Colon (tissue), 2 donors: ENCODE measurements around the gene ETNPPL.

Experiments used
- FAIRE-seq: peaks from 2 replicates; lab custom pipeline; 2012; peaks lifted over from hg19 to GRCh38; lab: Jason Lieb, UNC
- donor health status: control.
- donor health status: control.

Gene ETNPPL

DNA sequence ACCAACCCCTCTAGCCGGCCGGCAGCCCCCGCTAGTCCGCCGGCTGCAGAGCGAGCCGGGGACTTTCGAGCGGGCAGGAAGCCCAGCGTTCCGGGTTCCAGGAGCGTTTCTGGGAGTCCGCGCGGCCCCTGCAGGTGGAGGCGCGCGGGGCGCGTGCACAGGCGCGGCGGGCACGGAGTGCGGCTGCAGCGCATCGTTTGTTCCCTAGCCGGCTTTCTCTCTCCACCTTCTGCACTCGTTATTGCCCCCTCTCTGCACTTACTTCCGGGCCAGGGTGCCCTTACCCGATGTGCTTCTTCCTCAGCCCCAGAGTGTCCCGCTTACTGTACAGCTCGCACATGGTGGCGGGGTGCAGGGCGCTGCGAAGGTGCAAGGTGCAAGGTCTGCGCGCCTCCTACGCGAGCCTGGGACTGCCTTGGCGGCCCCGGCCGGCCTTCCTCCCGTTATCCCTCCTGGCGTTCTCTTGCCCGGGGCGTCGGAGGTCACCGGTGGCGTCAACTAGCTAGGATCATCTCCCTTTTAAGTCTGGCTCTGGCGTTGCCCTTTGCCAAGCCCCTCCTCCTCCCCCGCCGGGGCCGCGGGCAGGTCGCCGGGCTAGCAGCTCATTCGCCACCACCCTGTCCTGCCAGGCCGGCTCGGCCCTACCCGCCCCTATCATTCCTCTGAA is at the start of gene ETNPPL:
ETNPPL (minus strand) TSS at position 495 of the 667 bp plus-strand sequence; CDS start at position 340, 155 bp downstream.
- no peak for FAIRE-seq

DNA sequence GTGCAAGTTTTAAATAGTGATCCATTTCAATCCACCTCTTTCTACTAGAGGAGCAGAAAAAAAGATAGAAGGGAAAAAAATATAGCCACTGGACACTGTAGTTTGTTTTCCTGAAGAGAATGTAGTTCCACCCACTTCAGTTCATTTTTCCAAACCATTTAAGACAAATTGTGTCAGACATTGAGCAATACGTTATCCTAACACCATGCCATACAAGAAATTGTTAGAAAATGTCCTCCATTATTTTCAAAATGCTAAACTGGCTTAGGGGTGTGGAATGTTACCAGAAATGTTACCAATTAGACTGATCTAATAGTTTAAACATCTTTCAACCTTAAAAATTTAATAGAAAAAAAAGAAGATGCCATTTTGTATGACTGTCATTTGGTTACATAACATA is 48.6 kb upstream of the ETNPPL start:
- FAIRE-seq, result no peak

- FAIRE-seq, result no peak
Observed at GRCh38 chr4:108810087-108810486, 47.2 kb upstream of the ETNPPL start.

DNA sequence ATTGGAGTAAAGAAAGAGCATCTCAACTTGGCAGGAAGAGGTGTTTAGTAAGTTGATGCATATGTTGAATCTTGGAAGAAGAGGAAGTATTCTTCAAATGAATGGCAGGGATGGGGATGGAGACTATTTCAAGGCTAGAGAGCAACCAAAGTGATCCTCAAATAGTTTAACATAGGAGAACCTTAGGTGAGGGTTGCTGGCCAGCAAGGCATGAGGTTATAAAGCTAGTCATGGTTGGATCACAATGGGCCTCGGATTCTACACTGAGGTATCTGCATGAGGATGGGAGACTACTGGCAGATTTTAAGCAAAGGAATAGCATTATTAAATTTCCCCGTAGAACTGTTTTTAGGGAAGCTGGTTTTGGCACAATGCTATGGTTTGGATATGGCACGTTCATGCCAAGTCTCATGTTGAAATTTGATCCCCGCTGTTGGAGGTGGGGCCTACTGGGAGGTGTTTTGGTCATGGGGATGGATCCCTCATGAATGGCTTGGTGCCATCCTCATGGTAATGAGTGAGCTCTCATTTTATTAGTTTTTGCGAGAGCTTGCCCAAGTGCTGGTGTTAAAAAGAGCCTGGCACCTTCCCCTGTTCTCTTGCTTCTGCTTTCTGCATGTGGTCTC is 41.9 kb upstream of the ETNPPL start:
- FAIRE-seq, result no peak

DNA sequence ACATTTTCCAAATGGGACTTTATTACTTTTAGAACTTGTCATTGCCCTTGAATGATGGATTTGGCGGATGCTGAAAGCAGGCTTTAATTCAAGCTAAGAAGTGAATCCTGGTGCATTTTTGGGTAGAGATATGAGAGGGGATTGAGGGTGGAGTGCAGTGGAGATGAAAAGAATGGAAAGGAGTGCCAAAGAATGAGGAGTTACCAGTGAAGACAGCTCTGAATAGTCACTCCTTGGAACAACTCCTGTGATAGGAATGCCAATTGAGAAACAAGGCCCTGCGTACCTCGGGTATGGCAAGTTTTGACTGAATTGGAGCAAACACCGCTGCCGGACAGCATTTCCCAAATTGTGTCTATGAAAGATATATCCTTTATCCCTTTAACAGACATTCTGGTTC is 36.5 kb upstream of the ETNPPL start:
- no peak for FAIRE-seq

GRCh38 chr4:108796173-108796572 is 33.3 kb upstream of the ETNPPL start:
- no peak for FAIRE-seq

GRCh38 chr4:108795733-108796132 is 32.9 kb upstream of the ETNPPL start:
- no peak for FAIRE-seq

DNA sequence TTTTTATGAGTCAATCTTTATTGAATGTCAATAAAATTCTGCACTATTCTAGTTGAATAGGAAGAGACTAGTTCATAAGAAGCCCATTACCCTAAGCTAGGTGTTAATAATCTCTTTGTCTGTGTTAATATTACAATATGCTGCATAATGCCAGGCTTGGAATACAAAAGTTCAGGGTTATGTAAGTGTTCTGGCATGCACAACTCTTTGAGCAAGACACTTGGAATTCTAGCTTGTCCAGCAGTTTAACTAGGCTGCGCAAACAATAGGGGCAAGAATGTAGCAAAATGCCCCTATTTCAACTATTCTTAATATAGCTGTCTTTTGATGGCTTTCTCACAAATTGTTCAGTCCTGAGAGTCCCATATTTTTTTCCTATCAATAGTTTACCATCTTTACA is 31.3 kb upstream of the ETNPPL start:
- FAIRE-seq, result no peak

- no peak for FAIRE-seq
Observed at GRCh38 chr4:108793415-108793814, 30.6 kb upstream of the ETNPPL start.

- FAIRE-seq, result no peak
Observed at GRCh38 chr4:108788731-108789130, 25.9 kb upstream of the ETNPPL start.

DNA sequence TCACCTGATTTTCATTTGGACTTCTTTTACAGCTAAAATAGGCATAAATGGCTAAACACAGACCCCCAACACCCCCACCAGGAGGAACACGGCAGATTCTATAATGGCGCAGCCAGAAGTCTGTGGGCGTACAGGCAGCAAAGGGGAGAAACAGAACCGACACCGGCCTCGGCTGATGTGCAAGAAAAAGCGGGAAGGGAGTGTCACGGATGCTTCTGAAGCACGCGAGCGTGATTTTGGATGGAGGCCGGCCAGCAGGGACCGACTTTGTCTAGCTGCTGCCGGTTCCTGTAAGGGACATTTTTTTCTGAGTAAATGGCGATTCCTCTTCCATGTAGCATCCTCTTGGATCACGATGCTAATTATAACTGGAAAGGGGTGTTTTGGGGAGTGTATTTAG is 24.9 kb upstream of the ETNPPL start:
- no peak for FAIRE-seq

- FAIRE-seq, result no peak
Observed at GRCh38 chr4:108787106-108787505, 24.3 kb upstream of the ETNPPL start.

GRCh38 chr4:108786351-108786750 is 23.5 kb upstream of the ETNPPL start:
- FAIRE-seq, result no peak

- FAIRE-seq, result no peak
Observed at GRCh38 chr4:108783665-108784463, 21.0 kb upstream of the ETNPPL start.

DNA sequence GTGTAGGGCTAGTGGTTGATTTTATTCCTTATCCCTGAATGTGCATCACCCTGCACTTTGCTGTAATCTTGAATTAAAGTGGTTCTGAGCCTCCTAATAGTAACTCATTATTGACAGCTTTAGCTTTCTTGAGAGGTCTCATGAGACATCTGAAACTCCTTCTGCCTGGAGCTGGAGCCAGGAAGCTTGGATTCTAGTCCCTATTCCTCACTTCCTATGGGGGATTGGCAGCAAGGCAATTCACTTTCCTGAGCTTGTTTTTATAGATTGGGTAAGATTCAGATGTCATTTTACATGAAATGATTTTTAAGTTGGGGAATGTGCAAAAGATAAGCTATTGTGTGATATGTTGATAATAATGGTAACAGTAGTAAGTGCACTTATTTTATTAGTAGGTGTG is 17.1 kb upstream of the ETNPPL start:
- no peak for FAIRE-seq

DNA sequence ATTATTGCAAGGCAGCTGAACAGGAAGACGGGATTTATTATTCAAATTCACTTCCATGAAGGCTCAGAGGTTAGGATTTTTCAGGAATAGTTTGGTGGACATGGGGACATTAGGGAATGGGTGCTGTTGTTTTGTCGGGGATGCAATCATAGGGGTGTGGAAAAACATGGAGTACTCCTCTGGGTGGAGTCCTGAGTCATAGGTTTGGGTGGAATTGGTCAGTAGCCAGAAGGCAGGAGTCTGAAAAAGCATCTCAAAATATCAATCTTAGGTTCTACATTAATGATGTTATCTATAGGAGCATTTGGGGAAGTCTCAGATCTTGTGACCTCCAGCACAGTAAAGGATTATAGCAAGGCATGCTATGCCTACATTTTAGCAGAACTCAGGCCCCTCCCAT is 14.5 kb upstream of the ETNPPL start:
- FAIRE-seq, result no peak

DNA sequence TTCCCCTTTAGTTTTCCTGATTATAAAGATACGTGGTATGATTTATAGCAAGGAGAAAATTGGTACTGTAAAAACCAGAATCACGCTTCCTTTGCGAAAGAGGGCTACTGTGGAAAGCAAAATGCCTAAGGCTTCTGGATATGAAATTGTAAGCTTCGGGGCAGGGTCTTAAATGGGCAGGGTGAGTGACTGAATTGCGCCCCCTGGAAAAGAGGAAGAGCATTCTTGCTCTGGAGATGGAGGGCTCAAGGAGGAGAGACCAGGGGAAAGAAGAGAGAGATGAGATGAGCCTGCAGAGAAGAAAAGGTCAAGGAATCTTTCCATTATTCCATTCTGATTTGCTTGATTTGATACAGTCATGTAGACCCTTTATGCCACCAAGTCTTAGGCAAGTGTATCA is 13.1 kb upstream of the ETNPPL start:
- no peak for FAIRE-seq

DNA sequence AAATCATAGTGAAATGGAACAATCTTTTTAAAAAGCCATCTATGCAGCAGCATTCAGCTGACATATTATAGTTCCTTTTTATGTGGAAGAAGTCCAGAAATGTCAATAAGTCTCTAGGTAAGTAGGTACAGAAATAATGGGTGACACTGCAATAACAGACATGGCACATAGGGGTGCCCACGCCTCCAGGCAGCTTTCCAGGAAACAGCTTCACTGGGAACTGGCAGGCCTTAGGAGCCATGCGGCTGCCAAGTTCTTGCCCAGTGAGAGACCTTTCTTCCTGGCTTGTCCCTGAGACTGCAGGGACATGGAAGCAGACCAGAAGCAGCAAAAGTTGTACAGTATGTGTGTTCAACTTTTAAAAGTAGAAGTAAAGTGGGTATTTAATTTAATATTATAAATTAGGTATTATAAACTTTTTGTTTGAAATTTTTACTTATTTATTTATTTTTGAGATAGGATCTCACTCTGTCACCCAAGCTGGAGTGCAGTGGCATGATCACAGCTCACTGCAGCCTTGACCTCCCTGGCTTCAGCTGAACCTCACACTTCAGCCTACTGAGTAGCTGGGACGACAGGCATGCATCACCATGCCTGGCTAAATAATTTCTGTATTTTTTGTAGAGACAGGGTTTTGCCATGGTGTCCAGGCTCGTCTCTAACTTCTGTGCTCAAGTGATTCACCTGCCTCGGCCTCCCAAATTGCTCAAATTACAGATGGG is 12.1 kb upstream of the ETNPPL start:
- FAIRE-seq, result no peak

- FAIRE-seq, result no peak
Observed at GRCh38 chr4:108772402-108772801, 9.5 kb upstream of the ETNPPL start.

- FAIRE-seq, result no peak
Observed at GRCh38 chr4:108766058-108766457, 3.2 kb upstream of the ETNPPL start.

- FAIRE-seq, result no peak
Observed at GRCh38 chr4:108763986-108764385, 1.1 kb upstream of the ETNPPL start.

- no peak for FAIRE-seq
Observed at GRCh38 chr4:108763226-108763593, 357 bp upstream of the ETNPPL start.

- FAIRE-seq, result no peak
Observed at GRCh38 chr4:108758498-108758897, 4.4 kb downstream of the ETNPPL start.
